ENCODE results near the gene HIGD1A.

DNA sequence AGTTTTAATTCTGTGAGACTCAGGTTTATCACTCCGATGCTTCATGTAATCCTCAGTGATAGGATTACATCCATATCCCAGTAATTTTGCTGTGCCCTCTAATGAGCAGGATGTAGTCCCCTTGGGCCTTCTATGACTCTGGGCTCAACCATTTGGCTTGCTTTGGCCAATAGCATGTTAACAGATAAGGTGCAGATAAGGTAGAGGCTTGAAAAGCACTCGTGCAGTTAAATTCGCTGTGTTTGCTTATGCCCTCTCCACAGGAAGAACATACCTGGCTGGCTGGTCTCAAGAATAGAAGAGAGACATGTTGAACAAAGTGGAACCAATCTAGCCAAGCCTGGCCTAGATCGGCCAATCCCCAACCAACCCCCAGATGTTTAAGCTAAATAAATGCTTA lies 51.3 kb downstream of the HIGD1A start:
- TF ChIP-seq, protein P1, sequence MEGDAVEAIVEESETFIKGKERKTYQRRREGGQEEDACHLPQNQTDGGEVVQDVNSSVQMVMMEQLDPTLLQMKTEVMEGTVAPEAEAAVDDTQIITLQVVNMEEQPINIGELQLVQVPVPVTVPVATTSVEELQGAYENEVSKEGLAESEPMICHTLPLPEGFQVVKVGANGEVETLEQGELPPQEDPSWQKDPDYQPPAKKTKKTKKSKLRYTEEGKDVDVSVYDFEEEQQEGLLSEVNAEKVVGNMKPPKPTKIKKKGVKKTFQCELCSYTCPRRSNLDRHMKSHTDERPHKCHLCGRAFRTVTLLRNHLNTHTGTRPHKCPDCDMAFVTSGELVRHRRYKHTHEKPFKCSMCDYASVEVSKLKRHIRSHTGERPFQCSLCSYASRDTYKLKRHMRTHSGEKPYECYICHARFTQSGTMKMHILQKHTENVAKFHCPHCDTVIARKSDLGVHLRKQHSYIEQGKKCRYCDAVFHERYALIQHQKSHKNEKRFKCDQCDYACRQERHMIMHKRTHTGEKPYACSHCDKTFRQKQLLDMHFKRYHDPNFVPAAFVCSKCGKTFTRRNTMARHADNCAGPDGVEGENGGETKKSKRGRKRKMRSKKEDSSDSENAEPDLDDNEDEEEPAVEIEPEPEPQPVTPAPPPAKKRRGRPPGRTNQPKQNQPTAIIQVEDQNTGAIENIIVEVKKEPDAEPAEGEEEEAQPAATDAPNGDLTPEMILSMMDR (IDR thresholded peaks at IDR 0.05 in 4 of 5, conservative IDR thresholded peaks at IDR 0.05 in 1 of 5), result no peak
- no peak for TF ChIP-seq POLR2A (IDR thresholded peaks at IDR 0.05)

All from gastrocnemius medialis (tissue), 4 donors.